HEK293 (cell line): ENCODE data around the gene KLHL6.

ENCODE experiments used
- CTCF ChIA-PET: fragments of 350-600 bp; formaldehyde crosslinking; extraction: SDS; loops from one replicate; lab custom pipeline; 2021; ENCODE audit warnings: antibody characterized with exemption; lab: Yijun Ruan, JAX
- POLR2A ChIA-PET: fragments of 300-600 bp; formaldehyde crosslinking; extraction: SDS; loops from one replicate; lab custom pipeline; 2020; ENCODE audit warnings: antibody characterized with exemption, inconsistent platforms; lab: Yijun Ruan, JAX
- H3K27ac ChIP-seq: fragments of 200-500 bp; sonication (Bioruptor generic); 2 replicates; pipeline ENCODE4 v1.5.1; 2014; ENCODE audit warnings: low read depth, low read length, control low read depth, inconsistent platforms; ENCODE audit errors: extremely low read depth
- H3K36me3 ChIP-seq, 2 experiments: fragments of 200-500 bp in 1 of 2; sonication (Bioruptor generic) in 1 of 2; 1 replicate in 1 of 2; 2 replicates in 1 of 2; pipeline ENCODE4 v1.5.1; 2014 to 2017; ENCODE audit warnings: inconsistent platforms in 2 of 2, low read length in 2 of 2; ENCODE audit not compliant: control insufficient read depth in 2 of 2, insufficient read depth in 1 of 2
- H3K4me1 ChIP-seq: fragments of 200-500 bp; sonication (Bioruptor generic); 2 replicates; pipeline ENCODE4 v1.5.1; 2014; ENCODE audit warnings: mild to moderate bottlenecking, low read length, inconsistent platforms; ENCODE audit not compliant: control insufficient read depth, insufficient read depth
- H3K4me3 ChIP-seq: 2 replicates; pipeline ENCODE4 v1.5.1; 2011; ENCODE audit warnings: low read depth, mild to moderate bottlenecking, control low read depth, low read length, moderate library complexity
- H3K9me3 ChIP-seq: fragments of 200-500 bp; sonication (Bioruptor generic); 2 replicates; pipeline ENCODE4 v1.5.1; 2014; ENCODE audit warnings: low read depth, low read length, inconsistent platforms; ENCODE audit not compliant: control insufficient read depth, insufficient read depth
- ATF2 ChIP-seq: fragments of 450-650 bp; formaldehyde crosslinking; IDR thresholded peaks from 2 replicates; pipeline ENCODE4 v1.5.1; 2016; ENCODE audit warnings: missing biosample characterization, missing genetic modification characterization, low read depth
- ZBTB11 ChIP-seq: fragments of 450-650 bp; formaldehyde crosslinking; conservative IDR thresholded peaks from 2 replicates; pipeline ENCODE4 v1.5.1; 2016; ENCODE audit warnings: low read depth, missing biosample characterization, missing genetic modification characterization
- ZIC2 ChIP-seq: fragments of 450-650 bp; formaldehyde crosslinking; IDR thresholded peaks from 2 replicates; pipeline ENCODE4 v1.5.1; 2016; ENCODE audit warnings: missing biosample characterization, missing genetic modification characterization
- ZNF140 ChIP-seq: fragments of 450-650 bp; formaldehyde crosslinking; IDR thresholded peaks from 2 replicates; pipeline ENCODE4 v1.5.1; 2016; ENCODE audit warnings: missing biosample characterization, missing genetic modification characterization
- ZNF394 ChIP-seq: fragments of 450-650 bp; formaldehyde crosslinking; IDR thresholded peaks from 2 replicates; pipeline ENCODE4 v1.5.1; 2016; ENCODE audit warnings: missing biosample characterization, missing genetic modification characterization, mild to moderate bottlenecking, moderate library complexity, borderline replicate concordance
- ZNF426 ChIP-seq: fragments of 450-650 bp; formaldehyde crosslinking; IDR thresholded peaks from 2 replicates; pipeline ENCODE4 v1.5.1; 2017; ENCODE audit warnings: missing biosample characterization, missing genetic modification characterization, mild to moderate bottlenecking, inconsistent platforms, moderate library complexity
- ZNF449 ChIP-seq: fragments of 450-650 bp; formaldehyde crosslinking; IDR thresholded peaks from 2 replicates; pipeline ENCODE4 v1.5.1; 2017; ENCODE audit warnings: missing biosample characterization, mild to moderate bottlenecking, missing genetic modification characterization, moderate library complexity
- ZNF488 ChIP-seq: fragments of 450-650 bp; formaldehyde crosslinking; IDR thresholded peaks from 2 replicates; pipeline ENCODE4 v1.5.1; 2016; ENCODE audit warnings: missing biosample characterization, missing genetic modification characterization
- ZNF518A ChIP-seq: fragments of 450-650 bp; formaldehyde crosslinking; conservative IDR thresholded peaks from 2 replicates; pipeline ENCODE4 v1.5.1; 2016; ENCODE audit warnings: low read depth, missing biosample characterization, missing genetic modification characterization
- ZNF549 ChIP-seq: fragments of 450-650 bp; IDR thresholded peaks from 2 replicates; pipeline ENCODE4 v1.5.1; 2018; ENCODE audit warnings: missing biosample characterization, missing genetic modification characterization, mild to moderate bottlenecking, inconsistent platforms, moderate library complexity
- ZNF555 ChIP-seq: fragments of 450-650 bp; formaldehyde crosslinking; conservative IDR thresholded peaks from 2 replicates; pipeline ENCODE4 v1.5.1; 2017; ENCODE audit warnings: missing biosample characterization, mild to moderate bottlenecking, missing genetic modification characterization, inconsistent platforms
- ZNF558 ChIP-seq: fragments of 450-650 bp; formaldehyde crosslinking; IDR thresholded peaks from 2 replicates; pipeline ENCODE4 v1.5.1; 2016; ENCODE audit warnings: missing biosample characterization, missing genetic modification characterization
- ZNF654 ChIP-seq: fragments of 450-650 bp; formaldehyde crosslinking; IDR thresholded peaks from 2 replicates; pipeline ENCODE4 v1.5.1; 2016; ENCODE audit warnings: low read depth, missing biosample characterization, missing genetic modification characterization

KLHL6 gene

GRCh38 chr3:183506674-183507320 lies 48.7 kb downstream of the KLHL6 start:
- ChIA-PET CTCF (no interaction called here), POLR2A (no interaction called here)
- TF ChIP-seq ATF2 (tag by site-specific recombination): no peak
- TF ChIP-seq ZNF654 (tag by site-specific recombination): peak; percentile 8; the same call in 1 of the 2 replicates
- no peak for TF ChIP-seq ZNF449 (tag by site-specific recombination)
- no peak for TF ChIP-seq ZNF558
- TF ChIP-seq ZNF394 (tag by site-specific recombination): peak; percentile 67; the same call in 1 of the 2 replicates
- TF ChIP-seq ZNF488 (tag by site-specific recombination): no peak
- TF ChIP-seq ZNF140 (tag by site-specific recombination): peak; percentile 20; the same call in 1 of the 2 replicates
- TF ChIP-seq ZNF426: peak; percentile 51
- TF ChIP-seq ZNF549: no peak
- peak; percentile 46 for TF ChIP-seq ZBTB11 (tag by site-specific recombination)
- peak; percentile 62 for TF ChIP-seq ZNF518A (tag by site-specific recombination)
- TF ChIP-seq ZNF555 (tag by site-specific recombination): peak; percentile 28; the same call in 1 of the 2 replicates
- no peak for TF ChIP-seq ZIC2
- Histone ChIP-seq H3K9me3 (no peaks in the 10 kb centered on the region), H3K36me3 (no peaks in the 10 kb centered on the region), H3K4me1 (no peaks in the 10 kb centered on the region), H3K27ac (no peak overlapping the region), H3K4me3 (no peak overlapping the region)
